Peyer's patch (tissue), 4 donors: Measurements from ENCODE around the gene OR5I1. TPM values are rescaled to one million over a fixed set of nuclear protein-coding genes. Genes with fewer than 3 reads are reported as not detected.

Source experiments
- DNase-seq, 3 donors: peaks; one replicate each; pipeline ENCODE4 v3.0.0-alpha.2; 2017 to 2019
- H3K27ac ChIP-seq, 4 donors: fragments of 200-600 bp; sonication (generic); one replicate each; pipeline ENCODE4 v1.5.1; 2016 to 2019
- H3K27me3 ChIP-seq, 2 donors: fragments of 200-600 bp; sonication (generic); one replicate each; pipeline ENCODE4 v1.5.1; 2019
- H3K36me3 ChIP-seq, 3 donors: fragments of 200-600 bp; sonication (generic); one replicate each; pipeline ENCODE4 v1.5.1; 2016 to 2019
- H3K4me1 ChIP-seq, 4 donors: fragments of 200-600 bp; sonication (generic); one replicate each; pipeline ENCODE4 v1.5.1; 2016 to 2019
- H3K4me3 ChIP-seq, 4 donors: fragments of 200-600 bp; sonication (generic); 1 replicate in 3 of 4; 2 replicates in 1 of 4; pipeline ENCODE4 v1.5.1; 2016 to 2019; ENCODE audit warnings: mild to moderate bottlenecking in 1 of 4
- H3K9me3 ChIP-seq, 4 donors: fragments of 200-600 bp; sonication (generic); one replicate each; pipeline ENCODE4 v1.5.1; 2016 to 2019; ENCODE audit warnings: mild to moderate bottlenecking in 1 of 4
- POLR2A ChIP-seq, 2 donors: fragments of 450-650 bp; IDR thresholded peaks; one replicate each; pipeline ENCODE4 v1.5.1; 2017; ENCODE audit warnings: antibody characterized with exemption in 2 of 2, mild to moderate bottlenecking in 2 of 2, moderate library complexity in 2 of 2
- total RNA-seq, 4 donors: library from RNA; depleted of rRNA; stranded (reverse); fragments of >200 nt; gene quantifications; one replicate each; pipeline ENCODE4 v1.1.0, GENCODE V29; 2016
- TF ChIP-seq, protein P1 (sequence below), 6 experiments: fragments of 450-650 bp in 4 of 6; fragments of 200-600 bp in 2 of 6; sonication (generic) in 1 of 6; IDR thresholded peaks; one replicate each; pipeline ENCODE4 v1.5.1; 2017 to 2019; ENCODE audit warnings: antibody characterized with exemption in 6 of 6, mild to moderate bottlenecking in 3 of 6, moderate library complexity in 1 of 6

OR5I1 gene
- total RNA-seq, result not detected

DNA sequence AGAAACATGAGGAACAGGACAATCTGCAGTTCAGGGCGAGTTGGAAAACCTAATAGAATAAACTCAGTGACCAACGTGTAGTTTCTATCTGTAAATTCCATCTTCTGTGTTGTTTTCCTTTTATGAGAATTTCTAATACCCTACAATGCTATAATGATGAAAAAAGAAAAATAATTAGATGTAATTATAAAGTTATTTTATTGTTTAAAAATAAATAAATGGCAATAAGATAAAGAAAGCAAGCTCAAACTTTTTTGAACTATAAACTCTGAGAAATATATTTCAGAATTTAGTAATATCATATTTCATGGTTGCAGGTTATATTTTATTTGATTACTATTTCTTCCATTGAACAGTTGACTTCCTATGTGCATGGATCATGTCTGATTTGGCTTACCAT lies at the start of gene OR5I1:
TSS of gene OR5I1 (minus strand) at position 101 of the 400 bp plus-strand sequence. CDS start at position 101, 0 bp downstream.
- TF ChIP-seq, protein P1, sequence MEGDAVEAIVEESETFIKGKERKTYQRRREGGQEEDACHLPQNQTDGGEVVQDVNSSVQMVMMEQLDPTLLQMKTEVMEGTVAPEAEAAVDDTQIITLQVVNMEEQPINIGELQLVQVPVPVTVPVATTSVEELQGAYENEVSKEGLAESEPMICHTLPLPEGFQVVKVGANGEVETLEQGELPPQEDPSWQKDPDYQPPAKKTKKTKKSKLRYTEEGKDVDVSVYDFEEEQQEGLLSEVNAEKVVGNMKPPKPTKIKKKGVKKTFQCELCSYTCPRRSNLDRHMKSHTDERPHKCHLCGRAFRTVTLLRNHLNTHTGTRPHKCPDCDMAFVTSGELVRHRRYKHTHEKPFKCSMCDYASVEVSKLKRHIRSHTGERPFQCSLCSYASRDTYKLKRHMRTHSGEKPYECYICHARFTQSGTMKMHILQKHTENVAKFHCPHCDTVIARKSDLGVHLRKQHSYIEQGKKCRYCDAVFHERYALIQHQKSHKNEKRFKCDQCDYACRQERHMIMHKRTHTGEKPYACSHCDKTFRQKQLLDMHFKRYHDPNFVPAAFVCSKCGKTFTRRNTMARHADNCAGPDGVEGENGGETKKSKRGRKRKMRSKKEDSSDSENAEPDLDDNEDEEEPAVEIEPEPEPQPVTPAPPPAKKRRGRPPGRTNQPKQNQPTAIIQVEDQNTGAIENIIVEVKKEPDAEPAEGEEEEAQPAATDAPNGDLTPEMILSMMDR (IDR thresholded peaks at IDR 0.05), result no peak
- TF ChIP-seq POLR2A (IDR thresholded peaks at IDR 0.05), result no peak
- DNase-seq, result no peak
- no peaks in the 10 kb centered on the region for H3K9me3 ChIP-seq
- H3K4me1 ChIP-seq, result no peaks in the 10 kb centered on the region
- H3K27ac ChIP-seq, result no peak within 1 kb of the TSS
- H3K4me3 ChIP-seq, result no peak within 1 kb of the TSS
- H3K36me3 ChIP-seq, result no peaks in the 10 kb centered on the region
- H3K27me3 ChIP-seq, result no peaks in the 10 kb centered on the region

DNA sequence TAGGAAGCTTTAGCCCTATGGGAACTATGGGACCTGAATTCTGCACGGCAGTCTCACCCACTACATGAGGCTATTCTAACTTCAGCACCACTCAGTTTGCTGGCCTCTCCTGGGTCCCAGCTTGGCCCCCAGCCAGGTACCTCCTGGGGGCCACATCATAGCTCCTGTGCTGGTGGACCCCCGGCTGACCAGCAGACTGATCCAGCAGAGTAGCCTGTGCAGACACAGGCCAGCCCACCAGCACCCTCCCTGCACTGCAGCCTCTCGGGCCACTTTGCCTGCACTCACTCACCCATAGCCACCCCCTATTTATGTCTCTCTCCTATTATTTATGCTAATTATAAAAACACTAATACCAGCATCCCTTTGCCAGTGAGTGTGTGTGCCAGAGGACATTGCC lies 34.7 kb upstream of the OR5I1 start:
- TF ChIP-seq, protein P1 (IDR thresholded peaks at IDR 0.05), result no peak
- TF ChIP-seq POLR2A (IDR thresholded peaks at IDR 0.05), result no peak
- no peak for DNase-seq

DNA sequence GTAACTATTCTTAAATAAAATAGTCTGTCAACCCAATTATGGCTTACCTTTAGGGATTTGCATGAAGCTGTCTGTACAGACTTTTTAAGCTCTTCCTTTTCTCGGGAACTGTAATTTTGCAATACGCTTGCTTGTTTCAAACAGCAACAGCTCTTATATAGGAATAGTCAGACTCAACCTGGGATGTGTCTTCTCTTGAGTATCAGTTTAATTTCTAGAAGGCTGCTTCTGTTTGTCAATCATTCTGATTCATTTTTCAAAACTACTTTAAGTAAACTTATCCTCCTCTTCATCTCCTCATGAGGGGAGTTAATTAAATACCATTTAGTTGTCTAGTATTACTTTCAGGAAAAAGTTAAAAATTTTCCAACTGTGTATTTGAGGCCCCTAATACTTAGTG lies 33.6 kb upstream of the OR5I1 start, which contains the start of gene OR10AG1:
TSS of gene OR10AG1 (minus strand) at position 101 of the 400 bp plus-strand sequence. CDS start at position 63, 38 bp downstream.
- Histone ChIP-seq H3K4me1 (no peaks in the 10 kb centered on the region), H3K27me3 (no peaks in the 10 kb centered on the region), H3K9me3 (no peaks in the 10 kb centered on the region), H3K27ac (no peak within 1 kb of the TSS), H3K36me3 (no peaks in the 10 kb centered on the region), H3K4me3 (no peak within 1 kb of the TSS)
- TF ChIP-seq POLR2A (IDR thresholded peaks at IDR 0.05), result no peak
- TF ChIP-seq, protein P1 (IDR thresholded peaks at IDR 0.05), result no peak
- no peak for DNase-seq

More for the DNA sequence above, 34.7 kb upstream of the OR5I1 start:
- no peaks in the 10 kb centered on the region for H3K9me3 ChIP-seq
- no peaks in the 10 kb centered on the region for H3K4me1 ChIP-seq
- no peak overlapping the region for H3K4me3 ChIP-seq
- H3K27me3 ChIP-seq, result no peaks in the 10 kb centered on the region
- no peaks in the 10 kb centered on the region for H3K36me3 ChIP-seq
- H3K27ac ChIP-seq, result no peak overlapping the region

DNA sequence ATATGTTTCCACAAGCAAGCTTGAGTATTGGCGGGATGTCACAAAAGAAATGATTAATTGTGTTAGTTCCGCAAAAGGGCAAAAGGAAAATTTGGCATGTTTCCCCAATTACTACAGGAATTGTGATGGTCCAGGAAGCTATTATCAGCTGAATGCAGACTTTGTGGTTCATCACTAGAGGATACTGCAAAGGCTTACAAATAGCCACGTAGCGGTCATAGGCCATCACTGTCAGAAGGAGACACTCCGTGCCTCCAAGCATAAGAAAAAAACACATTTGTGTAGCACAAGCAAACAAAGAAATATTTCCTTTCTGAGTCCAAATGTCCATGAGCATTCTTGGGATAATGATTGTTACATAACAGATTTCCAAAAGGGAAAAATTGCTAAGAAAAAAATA lies 31.7 kb upstream of the OR5I1 start:
- no peak for DNase-seq
- Histone ChIP-seq H3K4me1 (no peaks in the 10 kb centered on the region), H3K36me3 (no peaks in the 10 kb centered on the region), H3K27ac (no peak overlapping the region), H3K27me3 (no peaks in the 10 kb centered on the region), H3K4me3 (no peak overlapping the region), H3K9me3 (no peaks in the 10 kb centered on the region)
- TF ChIP-seq POLR2A (IDR thresholded peaks at IDR 0.05), result no peak
- TF ChIP-seq, protein P1 (IDR thresholded peaks at IDR 0.05), result no peak

- Histone ChIP-seq H3K4me3 (no peak overlapping the region), H3K4me1 (no peaks in the 10 kb centered on the region), H3K27me3 (no peaks in the 10 kb centered on the region), H3K9me3 (no peaks in the 10 kb centered on the region), H3K27ac (no peak overlapping the region), H3K36me3 (no peaks in the 10 kb centered on the region)
- TF ChIP-seq, protein P1 (IDR thresholded peaks at IDR 0.05), result no peak
- no peak for TF ChIP-seq POLR2A (IDR thresholded peaks at IDR 0.05)
- no peak for DNase-seq
Observed at GRCh38 chr11:55966391-55966790, 30.2 kb upstream of the OR5I1 start.

DNA sequence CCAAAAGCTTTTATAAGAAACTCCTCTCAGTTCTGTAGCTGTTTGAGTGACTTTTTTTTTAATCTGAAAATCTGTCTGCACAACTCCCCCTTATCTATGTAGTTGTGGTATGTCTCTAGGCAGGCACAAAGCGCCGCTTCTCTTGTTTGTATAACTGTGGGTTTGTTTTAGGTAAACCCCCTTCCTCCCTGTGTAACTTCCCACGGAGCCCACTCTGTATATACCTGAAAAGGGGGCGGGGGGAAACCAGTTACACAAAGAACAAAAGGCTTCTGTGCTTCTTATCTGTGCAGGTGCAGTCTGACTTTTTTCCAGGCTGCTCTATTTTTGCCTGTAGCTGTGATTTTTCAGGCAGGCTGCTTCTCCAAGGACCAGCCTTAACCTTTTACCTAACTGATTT lies 20.3 kb upstream of the OR5I1 start:
- Histone ChIP-seq H3K36me3 (no peaks in the 10 kb centered on the region), H3K4me3 (no peak overlapping the region), H3K27ac (no peak overlapping the region), H3K27me3 (no peaks in the 10 kb centered on the region), H3K9me3 (no peaks in the 10 kb centered on the region), H3K4me1 (no peaks in the 10 kb centered on the region)
- TF ChIP-seq POLR2A (IDR thresholded peaks at IDR 0.05), result no peak
- TF ChIP-seq, protein P1 (IDR thresholded peaks at IDR 0.05), result no peak
- no peak for DNase-seq
